Measurements from ENCODE around the gene CDX1. TPM values are rescaled to one million over a fixed set of nuclear protein-coding genes. Genes with fewer than 3 reads are reported as not detected.

CDX1 gene
- total and polyA plus RNA-seq, 2 of the 8 experiments (the other 6 are each of a cell fraction or from before 2014, with no cell fraction given) = not detected

DNA sequence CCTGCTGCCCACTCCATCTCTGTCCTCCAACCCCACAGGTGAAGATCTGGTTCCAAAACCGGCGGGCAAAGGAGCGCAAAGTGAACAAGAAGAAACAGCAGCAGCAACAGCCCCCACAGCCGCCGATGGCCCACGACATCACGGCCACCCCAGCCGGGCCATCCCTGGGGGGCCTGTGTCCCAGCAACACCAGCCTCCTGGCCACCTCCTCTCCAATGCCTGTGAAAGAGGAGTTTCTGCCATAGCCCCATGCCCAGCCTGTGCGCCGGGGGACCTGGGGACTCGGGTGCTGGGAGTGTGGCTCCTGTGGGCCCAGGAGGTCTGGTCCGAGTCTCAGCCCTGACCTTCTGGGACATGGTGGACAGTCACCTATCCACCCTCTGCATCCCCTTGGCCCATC lies 16.9 kb downstream of the CDX1 start (continued):
- TF ChIP-seq RNF2 (IDR thresholded peaks at IDR 0.05; ENCODE audit: borderline replicate concordance, low read depth, low read length, missing control alignments, poor library complexity, severe bottlenecking) = no peak
- no peak for TF ChIP-seq KDM4A (IDR thresholded peaks at IDR 0.05; ENCODE audit: low read depth, low read length, severe bottlenecking)
- no peak for TF ChIP-seq TBP (IDR thresholded peaks at IDR 0.05; ENCODE audit: low read depth, low read length)
- TF ChIP-seq GTF2F1 (IDR thresholded peaks at IDR 0.05; ENCODE audit: borderline replicate concordance, low read depth, low read length) = no peak
- TF ChIP-seq POLR2AphosphoS5 (IDR thresholded peaks at IDR 0.05; ENCODE audit: low read depth, low read length) = no peak
- no peak for TF ChIP-seq GABPA (IDR thresholded peaks at IDR 0.05; ENCODE audit: borderline replicate concordance, insufficient read depth, low read length)
- TF ChIP-seq KDM1A (IDR thresholded peaks at IDR 0.05; ENCODE audit: borderline replicate concordance, low read length) = no peak
- no peak for TF ChIP-seq RAD21 (IDR thresholded peaks at IDR 0.05 in 1 of 2, conservative IDR thresholded peaks at IDR 0.05 in 1 of 2; ENCODE audit: low read depth in 2 of 2, low read length in 2 of 2)

Data from H1 (cell line).